ENCODE data around the gene DPH5. TPM values are rescaled to one million over a fixed set of nuclear protein-coding genes. Genes with fewer than 3 reads are reported as not detected.
A peak's percentile ranks its signal among the peaks of the same experiment; 100 is the strongest.

Gene DPH5
- total RNA-seq, 4 donors from 2014 or later: 13.8 to 32.8 (median 23.6) TPM

DNA sequence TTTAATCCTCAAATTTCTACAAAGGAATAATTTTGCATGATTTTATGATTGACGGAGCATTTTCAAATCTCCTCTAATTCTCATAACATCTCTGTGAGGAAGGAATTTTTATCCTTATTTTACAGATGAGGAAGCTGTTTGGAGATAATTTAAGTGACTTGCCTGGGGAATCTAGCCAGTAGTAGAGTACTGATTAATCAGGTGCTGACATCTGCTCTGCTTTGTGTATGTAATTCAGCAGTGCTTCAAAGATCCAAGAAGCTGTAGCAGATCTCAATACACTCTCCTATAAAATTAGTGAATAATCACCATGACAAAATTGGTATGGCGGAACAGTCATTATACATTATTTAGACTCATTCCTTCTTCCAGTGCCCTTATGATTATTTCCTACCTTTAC, 46.0 kb downstream of the DPH5 start:
- Histone ChIP-seq H3K36me3 (peaks cover 0 to 4% of the 10 kb centered on the region in 2 donors), H3K27me3 (no peaks in the 10 kb centered on the region), H3K4me3 (replicated peaks in 1 of 3) (no peak overlapping the region), H3K9me3 (no peaks in the 10 kb centered on the region), H3K27ac (no peak overlapping the region), H3K4me1 (peaks cover 10 to 20% of the 10 kb centered on the region in 2 donors)
- TF ChIP-seq, protein P1, sequence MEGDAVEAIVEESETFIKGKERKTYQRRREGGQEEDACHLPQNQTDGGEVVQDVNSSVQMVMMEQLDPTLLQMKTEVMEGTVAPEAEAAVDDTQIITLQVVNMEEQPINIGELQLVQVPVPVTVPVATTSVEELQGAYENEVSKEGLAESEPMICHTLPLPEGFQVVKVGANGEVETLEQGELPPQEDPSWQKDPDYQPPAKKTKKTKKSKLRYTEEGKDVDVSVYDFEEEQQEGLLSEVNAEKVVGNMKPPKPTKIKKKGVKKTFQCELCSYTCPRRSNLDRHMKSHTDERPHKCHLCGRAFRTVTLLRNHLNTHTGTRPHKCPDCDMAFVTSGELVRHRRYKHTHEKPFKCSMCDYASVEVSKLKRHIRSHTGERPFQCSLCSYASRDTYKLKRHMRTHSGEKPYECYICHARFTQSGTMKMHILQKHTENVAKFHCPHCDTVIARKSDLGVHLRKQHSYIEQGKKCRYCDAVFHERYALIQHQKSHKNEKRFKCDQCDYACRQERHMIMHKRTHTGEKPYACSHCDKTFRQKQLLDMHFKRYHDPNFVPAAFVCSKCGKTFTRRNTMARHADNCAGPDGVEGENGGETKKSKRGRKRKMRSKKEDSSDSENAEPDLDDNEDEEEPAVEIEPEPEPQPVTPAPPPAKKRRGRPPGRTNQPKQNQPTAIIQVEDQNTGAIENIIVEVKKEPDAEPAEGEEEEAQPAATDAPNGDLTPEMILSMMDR (IDR thresholded peaks at IDR 0.05): no peak
- TF ChIP-seq POLR2A (IDR thresholded peaks at IDR 0.05): no peak
- intact Hi-C loops (cut with DNase I): no loop called here
- DNase-seq: no peak
- WGBS, 2 donors: 96 to 97% methylated on average over 2 of the region's 2 CpGs

DNA sequence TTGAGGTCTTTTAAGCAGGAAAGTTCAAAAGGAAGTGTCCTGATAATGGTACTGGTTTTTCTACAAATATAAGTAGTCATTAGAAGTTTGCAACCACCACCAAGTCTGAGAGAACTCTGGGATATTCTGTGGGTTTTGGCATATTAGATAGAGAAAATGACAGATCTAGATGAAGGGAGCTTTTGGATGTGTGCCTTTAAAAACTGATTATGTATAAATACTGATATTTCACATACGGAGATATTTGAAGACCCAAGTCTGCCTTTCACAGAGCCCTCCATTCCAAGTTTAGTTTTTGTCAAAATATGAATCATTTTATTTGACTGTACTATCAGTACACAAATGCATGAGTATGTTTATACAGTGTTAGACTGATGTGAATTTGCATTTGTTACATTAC, 48.6 kb downstream of the DPH5 start:
- Histone ChIP-seq H3K4me1 (peaks cover 4 to 12% of the 10 kb centered on the region in 2 donors), H3K9me3 (no peaks in the 10 kb centered on the region), H3K27me3 (no peaks in the 10 kb centered on the region), H3K4me3 (replicated peaks in 1 of 3) (no peak overlapping the region), H3K36me3 (peaks cover 0 to 4% of the 10 kb centered on the region in 2 donors), H3K27ac (no peak overlapping the region)
- TF ChIP-seq POLR2A (IDR thresholded peaks at IDR 0.05): no peak
- TF ChIP-seq, protein P1 (IDR thresholded peaks at IDR 0.05): no peak
- DNase-seq: no peak
- intact Hi-C loops (cut with DNase I): no loop called here
- WGBS, 2 donors: 77 to 85% methylated on average over 1 of the region's 1 CpG

DNA sequence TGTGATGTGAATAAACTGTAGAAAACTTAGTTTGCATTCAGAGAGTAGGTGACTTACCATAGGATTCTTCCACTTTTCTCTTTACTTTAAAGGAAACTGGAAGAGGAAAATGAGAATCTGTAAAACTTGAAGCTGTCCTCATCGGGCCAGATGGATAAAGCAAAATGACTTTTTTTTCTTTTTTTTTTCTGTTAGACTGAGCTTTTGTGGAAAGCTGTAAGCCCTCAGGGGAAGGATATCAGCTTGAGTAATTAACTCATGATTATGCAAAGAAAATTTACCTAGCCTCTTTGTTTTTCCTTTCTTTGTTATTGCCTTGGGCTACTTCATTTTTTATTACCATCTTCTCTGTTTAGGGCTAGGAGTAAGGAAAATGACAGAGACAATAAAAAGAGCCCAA, 53.4 kb downstream of the DPH5 start:
- Histone ChIP-seq H3K4me1 (peaks cover 13 to 18% of the 10 kb centered on the region in 2 donors), H3K27me3 (no peaks in the 10 kb centered on the region), H3K36me3 (peaks cover 0 to 5% of the 10 kb centered on the region in 2 donors), H3K9me3 (no peaks in the 10 kb centered on the region), H3K4me3 (replicated peaks in 1 of 3) (no peak overlapping the region), H3K27ac (no peak overlapping the region)
- intact Hi-C loops (cut with DNase I): no loop called here
- no peak for TF ChIP-seq POLR2A (IDR thresholded peaks at IDR 0.05)
- no peak for DNase-seq
- 71 to 75% methylated on average over 1 of the region's 1 CpG for WGBS, 2 donors

DNA sequence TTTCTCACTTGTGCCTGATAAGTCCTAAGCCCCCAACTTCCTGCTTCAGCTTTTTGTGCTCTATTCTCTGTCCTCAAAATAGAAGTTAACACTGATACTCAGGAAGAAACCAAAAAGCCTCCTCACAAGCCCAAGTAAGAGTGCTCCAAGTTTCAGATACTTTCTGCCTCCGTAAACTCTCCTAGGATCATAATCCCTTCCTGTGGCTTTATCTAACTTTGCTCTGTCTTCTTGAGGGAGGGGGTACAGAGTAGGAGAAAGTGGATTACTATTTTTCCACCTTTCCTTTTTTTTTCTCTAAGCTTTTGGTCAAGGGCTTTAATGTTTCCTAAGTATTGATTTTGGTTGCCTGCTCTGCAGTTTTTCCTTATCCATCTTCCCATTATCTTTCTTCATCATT, 54.6 kb downstream of the DPH5 start:
- Histone ChIP-seq H3K4me3 (replicated peaks in 1 of 3) (no peak overlapping the region), H3K27me3 (no peaks in the 10 kb centered on the region), H3K27ac (no peak overlapping the region), H3K4me1 (peaks cover 8 to 10% of the 10 kb centered on the region in 2 donors), H3K36me3 (peaks cover 7 to 12% of the 10 kb centered on the region in 2 donors), H3K9me3 (no peaks in the 10 kb centered on the region)
- WGBS, 2 donors: 90 to 98% methylated on average over 1 of the region's 1 CpG
- no peak for DNase-seq
- intact Hi-C loops (cut with DNase I): no loop called here
- TF ChIP-seq, protein P1 (IDR thresholded peaks at IDR 0.05): no peak
- TF ChIP-seq POLR2A (IDR thresholded peaks at IDR 0.05): no peak

DNA sequence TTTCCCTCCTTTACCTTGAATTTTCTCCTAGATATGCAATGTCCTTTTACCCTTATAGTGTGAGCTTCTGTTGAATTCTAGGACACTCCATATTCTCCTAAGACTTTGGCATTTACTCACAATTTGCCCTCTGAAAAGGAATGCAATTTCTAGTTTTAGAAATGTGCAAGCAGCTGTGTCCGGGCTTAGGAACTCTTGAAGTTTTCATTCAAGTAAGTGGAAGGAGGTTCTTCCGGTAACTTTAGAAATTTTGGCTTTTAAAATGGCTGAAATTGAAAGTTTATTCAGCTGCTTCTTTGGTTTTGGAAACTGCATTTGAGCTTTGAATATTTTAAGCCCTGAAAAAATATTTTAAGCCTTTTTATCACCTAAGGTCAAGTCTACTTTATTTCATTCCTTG, 56.3 kb downstream of the DPH5 start:
- Histone ChIP-seq H3K27ac (peak overlapping the region; percentile 19 to 24 (median 19)), H3K27me3 (no peaks in the 10 kb centered on the region), H3K9me3 (no peaks in the 10 kb centered on the region), H3K4me3 (replicated peaks in 1 of 3) (no peak overlapping the region), H3K4me1 (peaks cover 7 to 9% of the 10 kb centered on the region in 2 donors), H3K36me3 (peaks cover 9 to 10% of the 10 kb centered on the region in 2 donors)
- DNase-seq: no peak
- WGBS, 2 donors: 32 to 46% methylated on average over 2 of the region's 2 CpGs
- intact Hi-C loops (cut with DNase I): no loop called here
- TF ChIP-seq, protein P1 (IDR thresholded peaks at IDR 0.05): no peak
- no peak for TF ChIP-seq POLR2A (IDR thresholded peaks at IDR 0.05)

DNA sequence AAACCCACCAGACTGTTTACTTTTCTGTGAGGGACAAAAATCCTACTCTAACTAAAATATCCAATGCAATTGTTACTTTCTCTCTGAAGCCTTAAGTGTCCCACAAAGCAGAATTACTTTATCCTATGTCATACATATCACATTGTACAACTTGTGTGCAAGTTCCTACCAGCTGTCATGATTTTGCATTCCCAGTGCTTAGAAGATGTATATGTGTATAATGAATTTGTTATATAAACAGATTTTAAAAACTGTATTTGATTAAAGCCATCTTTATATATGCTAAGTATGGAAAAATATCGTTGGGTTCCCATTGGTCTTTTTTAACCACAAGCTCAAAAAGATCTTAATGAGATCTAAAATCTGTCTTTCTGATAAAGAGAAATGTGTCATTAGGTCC, 57.0 kb downstream of the DPH5 start:
- no peak for DNase-seq
- Histone ChIP-seq H3K4me3 (replicated peaks in 1 of 3) (no peak overlapping the region), H3K9me3 (no peaks in the 10 kb centered on the region), H3K27me3 (no peaks in the 10 kb centered on the region), H3K36me3 (peaks cover 9 to 10% of the 10 kb centered on the region in 2 donors), H3K4me1 (peaks cover 7 to 9% of the 10 kb centered on the region in 2 donors), H3K27ac (peak overlapping the region in 2 of 3 donors; percentile 19 to 24)
- 79 to 84% methylated on average over 1 of the region's 1 CpG for WGBS, 2 donors
- TF ChIP-seq POLR2A (IDR thresholded peaks at IDR 0.05): no peak
- TF ChIP-seq, protein P1 (IDR thresholded peaks at IDR 0.05): no peak
- intact Hi-C loops (cut with DNase I): no loop called here
